ENCODE measurements around the gene MTX2. TPM values are rescaled to one million over a fixed set of nuclear protein-coding genes. Genes with fewer than 3 reads are reported as not detected.
"Not testable (repeated sequence)": the region's sequence is repeated elsewhere in the genome, so short reads cannot be mapped to it uniquely, and the experiment has no call there.

The MTX2 gene
- total and polyA plus RNA-seq, 9 of the 15 experiments (the other 6 are each of a cell fraction or from before 2014, with no cell fraction given): 38.1 to 170 (median 88.0) TPM

GRCh38 chr2:176306020-176306419 is 36.8 kb downstream of the MTX2 start:
- CTCF ChIA-PET (ENCODE audit: low intra/inter-chr PET ratio); H3K27me3 ChIP-seq (ENCODE audit: control insufficient read depth in 2 of 2, insufficient read depth in 2 of 2, low read length in 2 of 2): not testable (repeated sequence)

GRCh38 chr2:176317199-176317598 is 48.0 kb downstream of the MTX2 start:
- Histone ChIP-seq H3K9me1 (ENCODE audit: control insufficient read depth, insufficient read depth, low read length) (no peaks in the 10 kb centered on the region), H3K9me3 (replicated peaks; ENCODE audit: control insufficient read depth, insufficient read depth, low read depth, low read length) (no peaks in the 10 kb centered on the region), H3K4me2 (ENCODE audit: insufficient read depth, low read length) (no peak overlapping the region), H3K36me3 (ENCODE audit: control insufficient read depth, insufficient read depth, low read length) (peaks cover 20% of the 10 kb centered on the region; the same call in 2 of the 3 replicates), H3K27me3 (ENCODE audit: control insufficient read depth in 2 of 2, insufficient read depth in 2 of 2, low read length in 2 of 2) (no peaks in the 10 kb centered on the region), H3K79me2 (ENCODE audit: control insufficient read depth, insufficient read depth, low read length) (no peaks in the 10 kb centered on the region; the same call in 2 of the 3 replicates), H2AFZ (ENCODE audit: low read depth, low read length) (no peak overlapping the region), H3K27ac (ENCODE audit: extremely low read depth, low read depth, low read length) (no peak overlapping the region), H3K4me1 (replicated peaks in 1 of 2; ENCODE audit: control insufficient read depth in 2 of 2, insufficient read depth in 2 of 2, low read length in 2 of 2) (no peaks in the 10 kb centered on the region), H4K20me1 (replicated peaks; ENCODE audit: control insufficient read depth, insufficient read depth, low read length) (no peaks in the 10 kb centered on the region; the same call in 1 of the 2 replicates), H3K9ac (ENCODE audit: insufficient read depth in 1 of 2, low read depth in 2 of 2, low read length in 2 of 2) (no peak overlapping the region), H3K4me3 (no peak overlapping the region)
- CTCF ChIA-PET (ENCODE audit: low intra/inter-chr PET ratio): no interaction called here
- in situ Hi-C loops (cut with MboI): no loop called here
- BruUV-seq (replicated peaks): no TSS peak
- FAIRE-seq: no peak
- intact Hi-C loops (cut with micrococcal nuclease): no loop called here
- DNase-seq (ENCODE audit: extremely low read depth in 1 of 4, low spot score in 3 of 4): no peak
- no peak for ATAC-seq
- POLR2A ChIA-PET: interaction anchor here (0.8 to 1.2 kb wide), 3 partner anchors 20 to 35 kb away, joined by 3 to 6 read pairs (median 3); no protein-coding TSS in a partner anchor
- TF ChIP-seq E2F3 (CRISPR knock-in tag; IDR thresholded peaks at IDR 0.05) (no peak), ETV5 (CRISPR knock-in tag; IDR thresholded peaks at IDR 0.05; ENCODE audit: low read depth) (no peak), GABPB1 (CRISPR knock-in tag; IDR thresholded peaks at IDR 0.05) (no peak), POLR3G (IDR thresholded peaks at IDR 0.05; ENCODE audit: extremely low read depth, insufficient read length, insufficient replicate concordance) (no peak), UBTF (IDR thresholded peaks at IDR 0.05; ENCODE audit: borderline replicate concordance in 1 of 2, low read depth in 2 of 2, low read length in 2 of 2) (no peak), HES1 (IDR thresholded peaks at IDR 0.05; ENCODE audit: low read depth) (no peak), KDM4B (IDR thresholded peaks at IDR 0.05; ENCODE audit: borderline replicate concordance in 2 of 2, low read depth in 1 of 2) (no peak), ZBTB33 (CRISPR knock-in tag; IDR thresholded peaks at IDR 0.05) (no peak), POU5F1 (IDR thresholded peaks at IDR 0.05; ENCODE audit: borderline replicate concordance, low read depth, low read length, partially characterized antibody) (no peak)

More at GRCh38 chr2:176306020-176306419, 36.8 kb downstream of the MTX2 start:
- BruUV-seq (replicated peaks); in situ Hi-C loops (cut with MboI); DNase-seq (ENCODE audit: extremely low read depth in 1 of 4, low spot score in 3 of 4); H3K4me2 ChIP-seq (ENCODE audit: insufficient read depth, low read length); H3K4me3 ChIP-seq; H3K4me1 ChIP-seq (replicated peaks in 1 of 2; ENCODE audit: control insufficient read depth in 2 of 2, insufficient read depth in 2 of 2, low read length in 2 of 2); H2AFZ ChIP-seq (ENCODE audit: low read depth, low read length); FAIRE-seq; ATAC-seq; H3K27ac ChIP-seq (ENCODE audit: extremely low read depth, low read depth, low read length); POLR2A ChIA-PET; H3K9ac ChIP-seq (ENCODE audit: insufficient read depth in 1 of 2, low read depth in 2 of 2, low read length in 2 of 2); H4K20me1 ChIP-seq (replicated peaks; ENCODE audit: control insufficient read depth, insufficient read depth, low read length); intact Hi-C loops (cut with micrococcal nuclease); H3K79me2 ChIP-seq (ENCODE audit: control insufficient read depth, insufficient read depth, low read length); H3K9me3 ChIP-seq (replicated peaks; ENCODE audit: control insufficient read depth, insufficient read depth, low read depth, low read length); H3K9me1 ChIP-seq (ENCODE audit: control insufficient read depth, insufficient read depth, low read length): not testable (repeated sequence)
- TF ChIP-seq KDM1A (IDR thresholded peaks at IDR 0.05) (0 out of 4 replicates have a peak, but pooled peaks of 1 of the 2 experiments have one; percentile 14), ZNF146 (CRISPR knock-in tag; IDR thresholded peaks at IDR 0.05; ENCODE audit: unreplicated experiment) (peak; percentile 77), BCOR (IDR thresholded peaks at IDR 0.05) (0 out of 2 replicates have a peak, but pooled peaks have one; percentile 44)
- 100% methylated on average over 1 of the region's 1 CpG for WGBS (ENCODE audit: insufficient coverage, low coverage, missing lambda C conversion rate)
- peaks cover 20% of the 10 kb centered on the region; the same call in 2 of the 3 replicates for H3K36me3 ChIP-seq (ENCODE audit: control insufficient read depth, insufficient read depth, low read length)

Data from K562 (cell line).